ENCODE measurements around the gene DST.

The DST gene

DNA sequence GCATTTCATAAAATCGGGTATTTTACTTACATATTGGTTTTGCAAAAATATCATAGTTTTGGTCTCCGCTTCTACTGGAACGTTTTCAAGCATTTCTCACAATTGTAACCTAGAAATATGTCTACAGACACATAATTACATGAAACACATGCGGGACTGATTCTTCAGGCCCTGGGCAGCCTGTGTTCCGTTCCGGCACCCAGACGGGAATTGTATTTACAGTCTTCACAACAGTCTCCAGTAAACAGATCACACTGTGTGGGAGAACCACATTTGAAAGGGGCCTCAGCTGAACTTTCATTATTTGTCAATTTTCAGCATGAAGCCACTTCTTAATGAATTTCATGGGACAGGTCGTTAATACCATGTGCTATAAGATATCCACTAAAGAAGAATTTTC lies 196.9 kb downstream of the DST start:
- POLR2A ChIA-PET: no interaction called here
- CTCF ChIA-PET: no interaction called here
- DNase-seq (ENCODE audit: extremely low spot score): no peak
- no peak for TF ChIP-seq CTCF (IDR thresholded peaks at IDR 0.05; ENCODE audit: control extremely low read depth, extremely low read depth, low read depth, missing control alignments)

GRCh38 chr6:56444855-56445254 lies 197.8 kb downstream of the DST start:
- no peak for TF ChIP-seq CTCF (IDR thresholded peaks at IDR 0.05; ENCODE audit: control extremely low read depth, extremely low read depth, low read depth, missing control alignments)
- POLR2A ChIA-PET: no interaction called here
- no peak for DNase-seq (ENCODE audit: extremely low spot score)
- CTCF ChIA-PET: no interaction called here

GRCh38 chr6:56440551-56440981 lies 202.1 kb downstream of the DST start:
- ChIA-PET POLR2A (no interaction called here), CTCF (no interaction called here)
- DNase-seq (ENCODE audit: extremely low spot score): no peak
- TF ChIP-seq CTCF (IDR thresholded peaks at IDR 0.05; ENCODE audit: control extremely low read depth, extremely low read depth, low read depth, missing control alignments): no peak

DNA sequence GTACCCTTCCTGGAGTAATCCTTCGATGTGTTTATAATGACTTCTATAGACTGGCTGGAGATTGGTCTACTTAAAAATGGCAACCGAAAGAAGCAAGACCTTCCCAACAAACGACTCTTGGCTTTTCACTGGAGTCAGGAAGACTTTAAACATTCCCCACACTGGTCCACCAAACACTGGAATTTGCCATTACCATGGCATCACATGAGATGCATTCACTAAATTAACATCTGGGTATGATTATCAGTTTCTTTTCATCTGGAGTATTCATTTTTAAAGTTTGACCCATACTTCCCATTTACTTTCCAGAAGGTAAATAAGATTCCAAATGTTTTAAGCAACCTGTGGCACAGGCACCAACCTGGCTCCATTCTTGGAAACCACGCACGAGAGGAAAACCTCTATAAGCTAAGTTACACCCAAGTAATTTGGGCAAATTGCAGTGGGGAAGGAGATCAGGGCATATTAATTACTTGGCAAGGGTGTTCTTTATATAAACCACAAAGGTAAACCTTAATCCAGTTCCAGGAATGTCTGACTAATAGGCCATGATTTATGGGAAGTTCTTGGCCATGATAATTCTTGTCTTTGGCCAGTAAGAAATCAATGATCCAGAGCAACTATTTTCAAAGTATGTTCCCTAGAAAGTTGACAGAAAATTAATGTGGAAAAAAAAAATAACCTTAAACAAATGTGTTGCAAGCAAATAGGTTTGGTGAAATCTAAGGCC lies 205.4 kb downstream of the DST start:
- ChIA-PET POLR2A (no interaction called here), CTCF (no interaction called here)
- no peak for DNase-seq (ENCODE audit: extremely low spot score)
- TF ChIP-seq CTCF (IDR thresholded peaks at IDR 0.05; ENCODE audit: control extremely low read depth, extremely low read depth, low read depth, missing control alignments): no peak

- ChIA-PET CTCF (no interaction called here), POLR2A (no interaction called here)
- no peak for TF ChIP-seq CTCF (IDR thresholded peaks at IDR 0.05; ENCODE audit: control extremely low read depth, extremely low read depth, low read depth, missing control alignments)
- no peak for DNase-seq (ENCODE audit: extremely low spot score)
These were observed 206.9 kb downstream of the DST start for GRCh38 chr6:56435754-56436153.

DNA sequence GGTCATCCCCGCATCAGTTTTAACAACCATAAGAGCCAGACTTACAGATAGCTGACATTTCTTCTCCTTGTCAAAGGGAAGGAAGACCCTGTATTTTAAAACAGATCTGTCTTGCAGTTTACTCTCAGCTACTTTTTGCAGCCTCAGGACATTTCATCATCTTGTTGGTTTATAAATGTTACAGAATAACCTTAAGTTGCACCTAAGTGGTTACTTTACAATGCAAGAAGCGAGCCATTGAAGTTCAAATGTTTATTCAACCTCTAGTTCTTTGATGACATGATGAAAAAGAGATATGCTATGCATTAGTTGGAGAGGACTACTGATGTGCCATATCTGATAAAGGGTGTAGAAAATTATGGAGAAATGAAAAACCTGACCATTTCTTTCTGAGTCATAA lies 207.4 kb downstream of the DST start:
- ChIA-PET POLR2A (no interaction called here), CTCF (no interaction called here)
- DNase-seq (ENCODE audit: extremely low spot score): no peak
- no peak for TF ChIP-seq CTCF (IDR thresholded peaks at IDR 0.05; ENCODE audit: control extremely low read depth, extremely low read depth, low read depth, missing control alignments)
